NB4 (cell line): Measurements from ENCODE around the gene CD300LG.
"Not testable (repeated sequence)": the region's sequence is repeated elsewhere in the genome, so short reads cannot be mapped to it uniquely, and the experiment has no call there.

Source experiments
- DNase-seq: peaks from one replicate; pipeline ENCODE4 v3.0.0; 2010; ENCODE audit warnings: low read depth
- H3K4me3 ChIP-seq: one replicate; pipeline ENCODE4 v1.5.1; 2011; ENCODE audit warnings: mild to moderate bottlenecking, low read depth, low read length, moderate library complexity
- CTCF ChIP-seq: IDR thresholded peaks from one replicate; pipeline ENCODE4 v1.5.1; 2012; ENCODE audit warnings: low read depth, low read length
- MAX ChIP-seq: IDR thresholded peaks from 2 replicates; pipeline ENCODE4 v1.6.1; 2011; ENCODE audit warnings: low read depth, low read length
- MYC ChIP-seq: IDR thresholded peaks from 2 replicates; pipeline ENCODE4 v1.6.1; 2011; ENCODE audit warnings: low read depth, low read length
- POLR2A ChIP-seq: IDR thresholded peaks from 2 replicates; pipeline ENCODE4 v1.6.1; 2011; ENCODE audit warnings: mild to moderate bottlenecking; ENCODE audit not compliant: insufficient read length; ENCODE audit errors: extremely low read depth

Gene CD300LG

GRCh38 chr17:43846963-43847371 lies at the start of gene CD300LG:
TSS of gene CD300LG (plus strand) at chr17:43847176. CDS start at chr17:43847217, 41 bp downstream.
- DNase-seq = peak; percentile 24
- TF ChIP-seq MYC (no peak), CTCF (no peak), MAX (no peak), POLR2A (no peak)
- H3K4me3 ChIP-seq = no peak within 1 kb of the TSS

GRCh38 chr17:43798024-43798423 lies 49.0 kb upstream of the CD300LG start:
- not testable (repeated sequence) for DNase-seq, H3K4me3 ChIP-seq

GRCh38 chr17:43799047-43799446 lies 47.9 kb upstream of the CD300LG start:
- no peak for TF ChIP-seq POLR2A
- no peak for TF ChIP-seq CTCF
- no peak for TF ChIP-seq MAX
- no peak for TF ChIP-seq MYC
- H3K4me3 ChIP-seq = no peak overlapping the region
- no peak for DNase-seq

- no peak overlapping the region for H3K4me3 ChIP-seq
- no peak for TF ChIP-seq CTCF
- no peak for TF ChIP-seq MYC
- no peak for TF ChIP-seq POLR2A
- TF ChIP-seq MAX = no peak
- DNase-seq = no peak
Observed at GRCh38 chr17:43800736-43801135, 46.2 kb upstream of the CD300LG start.

GRCh38 chr17:43801844-43802243 lies 45.1 kb upstream of the CD300LG start:
- TF ChIP-seq MYC = no peak
- TF ChIP-seq POLR2A = no peak
- no peak for TF ChIP-seq MAX
- no peak for TF ChIP-seq CTCF
- no peak for DNase-seq
- no peak overlapping the region for H3K4me3 ChIP-seq

- DNase-seq = no peak
Observed at GRCh38 chr17:43803758-43804157, 43.2 kb upstream of the CD300LG start.

More at GRCh38 chr17:43803758-43804157, 43.2 kb upstream of the CD300LG start:
- no peak overlapping the region for H3K4me3 ChIP-seq
- TF ChIP-seq MAX (no peak), CTCF (no peak), POLR2A (no peak), MYC (no peak)
